RWPE2 (cell line): ENCODE results near the gene EMC1.

ENCODE experiments used
- ATAC-seq: fragments of 200-7000 bp; cut with Tn5 transposase; 3 replicates; pipeline ENCODE4 v1.9.1; 2021; ENCODE audit warnings: low read depth
- DNase-seq: peaks from one replicate; pipeline ENCODE4 v3.0.0-alpha.2; 2020; ENCODE audit warnings: low spot score
- H3K27ac ChIP-seq: fragments of 450-650 bp; 2 replicates; pipeline ENCODE4 v1.5.1; 2017; ENCODE audit warnings: mild to moderate bottlenecking; ENCODE audit not compliant: poor library complexity, severe bottlenecking
- H3K27me3 ChIP-seq: fragments of 250-450 bp; sonication (Bioruptor Pico); 2 replicates; pipeline ENCODE4 v1.5.1; 2021; ENCODE audit warnings: mild to moderate bottlenecking, moderate library complexity; ENCODE audit not compliant: insufficient read depth, poor library complexity, severe bottlenecking
- H3K36me3 ChIP-seq: fragments of 250-450 bp; sonication (Bioruptor Pico); 2 replicates; pipeline ENCODE4 v1.5.1; 2020; ENCODE audit warnings: low read depth, mild to moderate bottlenecking, moderate library complexity
- H3K4me1 ChIP-seq: fragments of 250-450 bp; sonication (Bioruptor Pico); 2 replicates; pipeline ENCODE4 v1.5.1; 2021; ENCODE audit warnings: mild to moderate bottlenecking, moderate library complexity; ENCODE audit not compliant: insufficient read depth, poor library complexity, severe bottlenecking
- H3K4me3 ChIP-seq: fragments of 250-450 bp; sonication (Bioruptor Pico); 2 replicates; pipeline ENCODE4 v1.5.1; 2021; ENCODE audit warnings: mild to moderate bottlenecking, moderate library complexity; ENCODE audit not compliant: severe bottlenecking
- H3K9me3 ChIP-seq: fragments of 250-450 bp; sonication (Bioruptor Pico); 2 replicates; pipeline ENCODE4 v1.5.1; 2021; ENCODE audit warnings: mild to moderate bottlenecking, moderate library complexity; ENCODE audit not compliant: severe bottlenecking
- CTCF ChIP-seq: fragments of 450-650 bp; IDR thresholded peaks from one replicate; pipeline ENCODE4 v1.5.1; 2017; ENCODE audit warnings: mild to moderate bottlenecking, moderate library complexity; ENCODE audit not compliant: poor library complexity, severe bottlenecking

Gene EMC1

GRCh38 chr1:19202396-19202795, 48.9 kb downstream of the EMC1 start:
- Histone ChIP-seq H3K9me3 (no peaks in the 10 kb centered on the region), H3K36me3 (peaks cover 49% of the 10 kb centered on the region), H3K27me3 (no peaks in the 10 kb centered on the region), H3K27ac (no peak overlapping the region), H3K4me1 (peaks cover 17% of the 10 kb centered on the region), H3K4me3 (no peak overlapping the region)
- DNase-seq (no peak), ATAC-seq (no peak)
- no peak for TF ChIP-seq CTCF

GRCh38 chr1:19199969-19200604, 51.2 kb downstream of the EMC1 start:
- DNase-seq (no peak), ATAC-seq (no peak)
- Histone ChIP-seq H3K9me3 (no peaks in the 10 kb centered on the region), H3K27me3 (no peaks in the 10 kb centered on the region), H3K27ac (no peak overlapping the region), H3K4me3 (no peak overlapping the region), H3K4me1 (peaks cover 17% of the 10 kb centered on the region), H3K36me3 (peaks cover 72% of the 10 kb centered on the region)
- TF ChIP-seq CTCF = no peak

GRCh38 chr1:19199329-19199968, 51.9 kb downstream of the EMC1 start:
- no peak overlapping the region for H3K4me3 ChIP-seq
- no peak for TF ChIP-seq CTCF
- peaks cover 12% of the 10 kb centered on the region for H3K4me1 ChIP-seq
- ATAC-seq (no peak), DNase-seq (no peak)
- no peaks in the 10 kb centered on the region for H3K27me3 ChIP-seq
- H3K27ac ChIP-seq = no peak overlapping the region
- peaks cover 79% of the 10 kb centered on the region for H3K36me3 ChIP-seq
- H3K9me3 ChIP-seq = no peaks in the 10 kb centered on the region

GRCh38 chr1:19198820-19199219, 52.5 kb downstream of the EMC1 start:
- DNase-seq (no peak), ATAC-seq (no peak)
- Histone ChIP-seq H3K36me3 (peaks cover 85% of the 10 kb centered on the region), H3K27ac (no peak overlapping the region), H3K4me1 (peaks cover 8% of the 10 kb centered on the region), H3K9me3 (no peaks in the 10 kb centered on the region), H3K27me3 (no peaks in the 10 kb centered on the region), H3K4me3 (no peak overlapping the region)
- no peak for TF ChIP-seq CTCF

GRCh38 chr1:19197845-19198244, 53.5 kb downstream of the EMC1 start:
- H3K36me3 ChIP-seq = peaks cover 95% of the 10 kb centered on the region

More at GRCh38 chr1:19197845-19198244, 53.5 kb downstream of the EMC1 start:
- ATAC-seq = no peak
- no peaks in the 10 kb centered on the region for H3K4me1 ChIP-seq
- H3K4me3 ChIP-seq = no peak overlapping the region
- DNase-seq = no peak
- no peaks in the 10 kb centered on the region for H3K27me3 ChIP-seq
- TF ChIP-seq CTCF = no peak
- H3K27ac ChIP-seq = no peak overlapping the region
- no peaks in the 10 kb centered on the region for H3K9me3 ChIP-seq
